Measurements from ENCODE around the gene EVC.
A peak's percentile ranks its signal among the peaks of the same experiment; 100 is the strongest.

The EVC gene

DNA sequence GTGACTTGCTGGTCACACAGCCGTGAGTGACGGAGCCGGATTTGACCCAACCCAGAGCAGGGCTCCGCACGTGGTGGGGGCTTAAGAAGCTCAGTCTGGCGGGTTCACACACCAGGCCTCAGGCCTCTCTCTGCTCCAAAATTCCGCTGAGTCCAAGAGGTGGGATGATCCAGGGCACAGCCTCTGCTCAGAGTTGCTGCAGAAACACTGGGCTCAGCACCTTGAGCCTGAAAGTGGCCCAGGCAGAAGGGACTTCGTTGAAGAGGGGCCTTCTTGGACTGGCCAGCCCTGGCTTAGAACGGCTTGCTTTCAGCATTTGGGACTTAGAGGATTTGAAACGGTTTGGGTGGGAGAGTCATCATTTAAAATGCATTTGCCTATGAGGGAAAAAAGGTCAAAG is 21.2 kb downstream of the EVC start:
- no peak for DNase-seq

- DNase-seq = no peak
Observed at GRCh38 chr4:5734853-5735252, 23.9 kb downstream of the EVC start.

- DNase-seq = no peak
Observed at GRCh38 chr4:5735463-5735862, 24.5 kb downstream of the EVC start.

- no peak for DNase-seq
Observed at GRCh38 chr4:5738061-5738460, 27.1 kb downstream of the EVC start.

GRCh38 chr4:5742388-5742787 is 31.4 kb downstream of the EVC start:
- DNase-seq = no peak

DNA sequence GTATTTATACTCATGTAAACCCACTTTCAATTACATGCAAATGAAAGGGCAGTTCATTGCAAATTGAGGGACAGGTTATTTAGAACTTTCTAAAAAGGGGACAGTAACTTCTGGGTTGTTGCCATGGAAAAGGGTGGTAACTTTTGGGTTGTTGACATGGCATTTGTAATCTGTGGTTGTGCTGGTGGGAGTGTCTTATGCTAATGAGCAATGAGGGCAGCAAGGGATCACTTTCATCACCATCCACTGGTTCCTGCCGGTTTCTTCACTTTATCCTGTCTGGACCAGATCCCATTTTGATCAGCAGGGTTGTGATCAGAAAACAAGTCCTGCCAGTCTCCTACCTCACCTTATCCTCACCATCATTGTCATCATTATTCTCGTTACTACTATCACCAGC is 32.0 kb downstream of the EVC start:
- no peak for DNase-seq

GRCh38 chr4:5746250-5746649 is 35.2 kb downstream of the EVC start:
- no peak for DNase-seq

GRCh38 chr4:5746829-5747737 is 36.1 kb downstream of the EVC start:
- peak; percentile 58 for DNase-seq

DNA sequence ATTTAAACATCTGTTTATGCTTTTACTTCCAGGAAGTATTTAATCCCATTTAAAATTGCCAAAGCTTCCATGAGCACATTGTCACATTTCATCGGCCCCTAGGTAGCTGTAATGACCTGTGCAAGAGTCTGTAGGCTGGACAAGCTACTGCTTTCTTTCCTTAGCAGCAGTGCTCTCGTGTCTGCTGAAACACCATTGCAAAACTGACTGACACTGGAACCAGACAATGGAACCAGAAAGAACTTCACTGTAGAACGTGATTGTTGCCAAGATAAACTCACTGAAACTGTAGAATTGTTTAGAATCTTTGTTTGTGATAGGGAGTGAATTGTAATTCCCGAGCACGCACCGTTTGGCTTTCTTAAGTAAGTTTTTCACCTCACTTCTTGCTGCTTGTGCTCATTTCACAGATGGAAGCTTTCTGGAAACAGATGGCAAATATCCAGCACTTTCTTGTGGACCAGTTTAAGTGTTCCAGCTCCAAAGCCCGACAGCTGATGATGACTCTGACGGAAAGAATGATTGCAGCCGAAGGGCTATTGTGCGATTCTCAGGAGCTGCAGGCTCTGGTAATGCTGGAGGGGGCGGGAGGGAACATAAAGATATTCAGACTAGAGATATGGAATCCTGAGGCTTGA is 36.9 kb downstream of the EVC start:
- peak; percentile 93 for DNase-seq

GRCh38 chr4:5749568-5749967 is 38.6 kb downstream of the EVC start:
- DNase-seq = no peak

DNA sequence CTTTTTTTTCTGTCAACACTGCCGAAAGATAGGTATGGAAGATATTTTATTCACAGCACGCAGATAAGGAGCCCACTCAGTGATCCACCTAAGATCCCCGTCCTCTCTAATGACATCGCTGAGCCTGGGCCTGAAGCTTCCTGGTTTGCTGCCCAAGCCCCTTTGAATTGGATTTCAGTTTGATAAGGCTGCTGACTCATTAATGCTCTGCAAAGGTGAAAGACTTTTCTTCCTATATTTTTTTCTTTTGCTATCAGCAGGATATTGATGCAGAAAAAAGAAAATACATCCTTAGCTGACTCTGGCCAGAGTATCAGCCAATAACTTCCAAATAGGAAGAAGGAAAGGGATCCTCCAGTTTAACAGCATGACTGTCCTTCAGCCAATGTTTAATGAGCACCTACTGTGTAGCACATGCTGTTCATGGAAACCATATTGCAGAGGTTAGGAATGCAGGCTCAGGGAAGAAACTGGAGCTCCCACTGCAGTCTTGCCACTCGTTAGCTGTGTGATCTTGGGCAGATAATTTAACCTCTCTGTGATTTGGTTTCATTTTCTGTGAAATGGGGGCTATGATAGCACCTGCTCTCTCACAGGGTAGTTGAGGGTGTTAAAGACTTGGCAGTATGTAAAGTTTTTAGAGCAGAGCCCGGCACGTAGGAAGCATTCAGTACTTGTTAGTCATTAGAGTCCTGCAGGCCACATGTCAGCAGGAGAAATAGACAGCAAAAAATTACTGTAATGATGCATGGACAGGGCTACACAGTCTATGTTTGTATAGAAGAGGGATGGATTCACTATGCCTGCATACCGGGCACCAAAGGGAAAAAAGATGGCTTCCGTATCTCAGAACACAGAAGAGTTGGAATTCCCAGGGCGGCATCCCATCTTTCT is 39.3 kb downstream of the EVC start:
- peak; percentile 80 for DNase-seq

DNA sequence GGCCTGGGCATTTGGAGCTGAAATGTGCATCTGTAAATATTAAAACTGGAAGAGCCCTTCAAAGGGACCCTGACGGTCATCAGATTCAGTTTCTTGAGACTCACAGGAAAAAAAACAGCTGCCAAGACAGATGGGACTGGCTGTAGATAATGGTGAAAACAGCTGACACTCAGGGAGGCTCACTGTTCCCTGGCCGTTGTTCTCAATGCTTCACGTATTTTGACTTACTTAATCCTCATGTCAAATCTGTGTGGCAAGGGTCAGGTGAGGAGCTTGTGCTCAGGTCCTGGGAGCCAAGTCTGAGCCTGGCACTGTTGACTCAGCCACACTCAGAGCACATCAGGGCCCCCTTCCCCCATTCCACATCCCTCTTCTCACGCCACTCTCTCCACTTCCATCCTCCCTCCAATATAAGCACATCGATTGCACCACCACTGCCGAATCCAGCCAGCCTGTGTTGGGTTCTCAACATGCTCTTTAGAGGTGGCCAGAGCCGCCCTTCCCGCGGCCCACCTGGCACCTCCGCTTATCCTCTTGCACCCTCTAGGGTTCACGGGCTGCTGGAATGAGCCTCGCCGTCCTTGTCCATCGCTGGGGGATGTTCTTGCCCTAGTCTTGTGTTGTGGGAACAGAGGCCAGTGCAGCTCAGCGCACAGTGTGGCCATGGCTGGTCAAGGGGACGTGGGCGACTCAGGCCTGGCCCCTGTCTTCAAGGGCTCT is 40.1 kb downstream of the EVC start:
- peak; percentile 92 for DNase-seq

DNA sequence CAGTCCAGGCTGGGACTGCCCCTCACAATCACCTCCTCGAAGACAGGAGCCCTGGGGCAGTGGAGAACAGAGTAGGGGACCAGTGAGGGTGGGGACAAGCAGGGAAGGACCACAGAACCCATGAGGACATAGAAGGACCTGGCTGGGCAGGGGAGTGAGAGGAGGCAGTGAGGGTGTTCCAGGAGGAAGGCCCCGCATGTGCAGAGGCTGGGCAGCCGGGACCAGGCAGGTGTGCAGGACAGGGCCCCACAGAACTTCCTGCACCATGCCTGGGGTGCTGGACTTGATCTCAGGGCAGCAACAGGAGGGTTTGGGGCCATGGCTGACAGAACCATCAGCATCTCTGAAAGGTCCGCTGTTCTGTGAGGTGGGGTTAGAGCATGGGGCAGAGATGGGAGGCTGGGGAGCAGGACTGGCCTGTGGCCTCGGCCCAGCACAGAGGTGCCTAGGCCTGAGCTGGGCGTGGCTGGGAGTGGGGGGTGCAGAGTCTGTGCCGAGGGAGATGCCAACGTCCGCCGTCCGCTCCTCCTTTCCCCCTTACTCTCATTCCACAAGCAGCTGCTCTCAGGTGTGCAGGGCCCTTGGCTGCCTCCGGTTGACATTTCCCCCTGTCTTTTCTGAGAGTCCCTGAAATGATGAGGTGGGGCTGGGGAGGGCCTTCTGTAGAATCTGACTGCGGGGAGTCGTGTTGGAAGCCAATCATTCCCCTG is 40.8 kb downstream of the EVC start:
- DNase-seq = no peak

GRCh38 chr4:5752376-5753184 is 41.6 kb downstream of the EVC start:
- DNase-seq = peak; percentile 79

DNA sequence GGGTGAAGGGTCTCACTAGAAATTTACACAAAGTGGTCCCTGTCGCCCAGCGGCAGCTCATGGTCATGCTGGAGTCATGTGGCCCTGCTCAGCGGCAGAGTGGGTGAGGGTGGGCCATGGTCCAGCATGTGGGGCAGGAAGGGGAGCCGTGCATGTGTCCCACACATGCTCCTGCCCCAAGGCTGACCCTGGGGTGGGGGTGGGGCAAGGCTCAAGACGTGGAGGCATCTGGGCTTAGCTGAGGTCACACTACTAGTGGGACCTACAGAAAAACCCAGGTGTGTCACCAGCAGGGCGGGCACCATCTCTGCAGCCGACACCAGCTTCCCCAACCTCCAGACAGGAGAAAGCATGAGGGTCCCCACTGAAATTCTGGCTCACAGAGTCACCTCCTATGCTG is 42.4 kb downstream of the EVC start:
- DNase-seq = no peak

DNA sequence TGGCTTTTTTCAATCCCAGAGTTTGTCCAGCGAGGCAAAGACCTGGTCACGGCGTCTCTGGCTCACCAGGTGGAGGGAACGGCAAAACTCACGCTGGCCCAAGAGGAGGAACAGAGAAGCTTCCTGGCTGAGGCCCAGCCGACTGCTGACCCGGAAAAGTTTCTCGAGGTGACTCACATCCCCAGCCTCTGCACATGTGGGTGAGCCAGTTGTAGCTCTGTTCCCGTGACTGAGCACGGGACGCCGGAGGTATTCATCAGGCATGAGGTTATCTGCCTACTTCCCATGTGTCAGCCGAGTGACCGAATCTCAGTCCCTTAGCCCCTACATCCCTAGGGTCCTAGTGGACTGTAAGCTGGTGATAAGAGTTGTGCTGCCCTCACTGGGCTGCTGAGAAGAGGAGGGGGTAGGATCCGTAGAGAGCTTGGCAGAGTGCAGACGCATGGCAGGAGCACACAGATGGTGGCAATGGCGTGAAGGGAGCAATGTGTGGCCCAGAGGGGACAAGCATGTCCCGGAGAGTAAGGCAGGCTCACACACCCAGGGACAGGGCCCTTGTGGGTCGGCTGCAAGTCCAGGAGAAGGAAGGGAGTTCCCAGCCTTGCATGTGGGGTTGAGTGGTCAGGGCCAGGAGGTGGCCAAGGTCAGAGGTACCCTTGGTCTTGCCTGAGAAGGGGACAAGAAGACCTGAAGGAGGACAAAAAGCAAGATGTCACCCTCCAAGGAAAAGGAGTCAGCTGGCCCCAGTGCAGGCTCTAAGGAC is 42.9 kb downstream of the EVC start:
- DNase-seq = peak; percentile 93

- DNase-seq = no peak
Observed at GRCh38 chr4:5754529-5754881, 43.5 kb downstream of the EVC start.

DNA sequence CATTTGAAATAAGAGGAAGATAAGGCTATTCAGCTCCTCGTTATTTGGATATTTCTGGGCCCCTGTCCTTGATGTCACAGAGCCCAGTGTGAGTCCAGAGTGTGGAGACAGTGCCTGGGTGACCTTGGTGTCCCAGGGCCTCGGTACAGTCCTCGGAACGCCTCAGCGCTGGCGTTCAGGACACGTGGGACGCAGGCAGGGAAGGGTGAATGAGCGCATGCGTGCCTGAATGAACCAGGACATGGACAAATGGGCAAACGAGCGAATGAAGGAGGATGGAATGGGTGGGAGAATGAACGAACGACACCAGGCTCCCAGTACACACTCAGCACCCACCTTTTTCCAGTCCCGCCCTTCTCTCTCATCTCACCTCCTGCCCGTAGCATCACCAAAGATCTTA is 44.2 kb downstream of the EVC start:
- DNase-seq = no peak

DNA sequence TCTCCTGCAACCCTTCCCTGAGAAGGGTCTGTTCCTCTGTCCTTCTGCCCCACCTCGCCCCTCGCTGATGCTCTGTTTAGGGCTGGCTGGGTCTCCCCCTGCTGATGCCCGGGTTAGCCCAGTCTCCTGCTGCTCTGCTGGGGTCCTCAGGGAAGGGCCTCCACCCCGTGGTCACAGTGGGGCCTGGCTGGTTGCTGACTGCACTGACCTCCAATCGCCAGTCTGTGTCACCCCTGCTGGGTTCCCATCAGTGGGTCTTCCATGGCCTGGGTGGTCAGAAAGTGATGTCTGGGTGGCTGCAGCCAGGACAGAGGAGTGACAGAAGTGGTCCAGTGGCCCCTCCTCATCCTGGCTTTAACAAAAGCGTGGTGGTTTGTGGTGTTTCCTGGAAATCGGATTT is 44.7 kb downstream of the EVC start:
- DNase-seq = no peak

DNA sequence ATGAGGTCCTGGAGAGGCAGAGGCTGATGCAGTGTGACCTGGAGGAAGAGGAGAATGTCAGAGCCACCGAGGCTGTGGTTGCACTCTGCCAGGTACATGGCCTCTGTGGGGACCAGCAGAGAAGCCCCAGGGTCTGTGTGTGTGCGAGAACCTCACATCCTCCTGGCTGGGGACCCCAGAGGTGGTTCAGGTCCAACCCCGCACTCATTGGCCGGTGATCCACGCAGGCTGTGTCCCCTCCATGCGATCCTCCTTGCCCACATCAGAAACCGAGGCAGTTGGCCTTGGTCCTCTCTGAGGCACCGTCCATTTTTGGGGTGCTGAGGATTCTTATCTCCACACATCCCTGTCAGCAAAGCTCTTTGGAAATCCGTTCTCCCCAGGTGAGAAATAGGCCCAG is 45.3 kb downstream of the EVC start:
- DNase-seq = no peak

DNA sequence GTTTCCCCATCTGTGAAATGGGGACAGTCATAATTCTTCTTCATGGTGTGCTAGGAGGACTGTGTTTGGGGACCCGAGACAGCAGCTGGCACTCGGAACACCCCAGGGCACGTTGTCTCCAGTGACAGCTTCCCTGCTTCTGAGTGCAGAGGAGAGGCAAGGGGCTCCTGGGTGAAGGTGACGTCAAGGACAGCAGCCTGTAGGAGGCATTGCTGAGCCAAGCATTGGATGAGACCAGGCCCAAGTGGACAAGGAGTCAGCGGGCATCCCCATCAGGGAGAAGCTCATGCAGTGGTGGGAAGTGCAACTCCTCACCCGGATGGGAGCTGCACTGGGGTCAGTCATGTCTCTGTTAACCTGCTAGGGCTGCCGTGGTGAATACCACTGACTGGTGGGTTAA is 46.1 kb downstream of the EVC start:
- DNase-seq = no peak

Data from HCEC 1CT (cell line).